Type B pancreatic cell (in vitro differentiated cells): Measurements from ENCODE around the gene RRBP1. TPM values are rescaled to one million over a fixed set of nuclear protein-coding genes. Genes with fewer than 3 reads are reported as not detected.
A peak's percentile ranks its signal among the peaks of the same experiment; 100 is the strongest.

Experiments used
- DNase-seq: peaks from one replicate; pipeline ENCODE4 v3.0.0; 2021; ENCODE audit warnings: mixed read lengths; ENCODE audit not compliant: unreplicated experiment; ENCODE audit errors: extremely low spot score
- H3K27ac Mint-ChIP-seq: 2 replicates; pipeline ENCODE4 v1.8.0; 2021; ENCODE audit warnings: mild to moderate bottlenecking, mixed read lengths
- H3K27me3 Mint-ChIP-seq: 2 replicates; pipeline ENCODE4 v1.8.0; 2021; ENCODE audit warnings: mixed read lengths
- H3K36me3 Mint-ChIP-seq: 2 replicates; pipeline ENCODE4 v1.8.0; 2021; ENCODE audit warnings: mixed read lengths
- H3K4me1 Mint-ChIP-seq: one replicate; pipeline ENCODE4 v1.8.0; 2021; ENCODE audit warnings: mixed read lengths; ENCODE audit not compliant: unreplicated experiment
- H3K4me3 Mint-ChIP-seq: 2 replicates; pipeline ENCODE4 v1.8.0; 2021; ENCODE audit warnings: mild to moderate bottlenecking, mixed read lengths
- H3K9me3 Mint-ChIP-seq: 2 replicates; pipeline ENCODE4 v1.8.0; 2021; ENCODE audit warnings: mixed read lengths
- total RNA-seq: library from RNA; stranded (reverse); gene quantifications from 2 replicates; pipeline ENCODE4 v1.2.1, GENCODE V29; 2021; ENCODE audit warnings: low replicate concordance
- TF ChIP-seq, protein P1 (sequence below): fragments of 200-600 bp; sonication (generic); conservative IDR thresholded peaks from 2 replicates; pipeline ENCODE4 v1.5.0; 2021; ENCODE audit warnings: antibody characterized with exemption, mild to moderate bottlenecking

Gene RRBP1
- total RNA-seq, 1 donor from 2014 or later, result 161 TPM

GRCh38 chr20:17620371-17621228 lies 61.4 kb downstream of the RRBP1 start:
- DNase-seq, result peak; percentile 64
- H3K27me3 Mint-ChIP-seq, result no peaks in the 10 kb centered on the region
- H3K27ac Mint-ChIP-seq, result no peak overlapping the region
- no peaks in the 10 kb centered on the region for H3K9me3 Mint-ChIP-seq
- H3K4me3 Mint-ChIP-seq, result no peak overlapping the region
- peaks cover 3% of the 10 kb centered on the region for H3K36me3 Mint-ChIP-seq
- H3K4me1 Mint-ChIP-seq, result no peaks in the 10 kb centered on the region
- TF ChIP-seq, protein P1, sequence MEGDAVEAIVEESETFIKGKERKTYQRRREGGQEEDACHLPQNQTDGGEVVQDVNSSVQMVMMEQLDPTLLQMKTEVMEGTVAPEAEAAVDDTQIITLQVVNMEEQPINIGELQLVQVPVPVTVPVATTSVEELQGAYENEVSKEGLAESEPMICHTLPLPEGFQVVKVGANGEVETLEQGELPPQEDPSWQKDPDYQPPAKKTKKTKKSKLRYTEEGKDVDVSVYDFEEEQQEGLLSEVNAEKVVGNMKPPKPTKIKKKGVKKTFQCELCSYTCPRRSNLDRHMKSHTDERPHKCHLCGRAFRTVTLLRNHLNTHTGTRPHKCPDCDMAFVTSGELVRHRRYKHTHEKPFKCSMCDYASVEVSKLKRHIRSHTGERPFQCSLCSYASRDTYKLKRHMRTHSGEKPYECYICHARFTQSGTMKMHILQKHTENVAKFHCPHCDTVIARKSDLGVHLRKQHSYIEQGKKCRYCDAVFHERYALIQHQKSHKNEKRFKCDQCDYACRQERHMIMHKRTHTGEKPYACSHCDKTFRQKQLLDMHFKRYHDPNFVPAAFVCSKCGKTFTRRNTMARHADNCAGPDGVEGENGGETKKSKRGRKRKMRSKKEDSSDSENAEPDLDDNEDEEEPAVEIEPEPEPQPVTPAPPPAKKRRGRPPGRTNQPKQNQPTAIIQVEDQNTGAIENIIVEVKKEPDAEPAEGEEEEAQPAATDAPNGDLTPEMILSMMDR, result no peak

GRCh38 chr20:17619351-17620093 lies 62.5 kb downstream of the RRBP1 start:
- Mint-ChIP-seq H3K27me3 (no peaks in the 10 kb centered on the region), H3K4me3 (no peak overlapping the region), H3K9me3 (no peaks in the 10 kb centered on the region), H3K4me1 (no peaks in the 10 kb centered on the region), H3K27ac (peak overlapping the region; percentile 46), H3K36me3 (peaks cover 3% of the 10 kb centered on the region)
- TF ChIP-seq, protein P1, result no peak
- DNase-seq, result peak; percentile 51

DNA sequence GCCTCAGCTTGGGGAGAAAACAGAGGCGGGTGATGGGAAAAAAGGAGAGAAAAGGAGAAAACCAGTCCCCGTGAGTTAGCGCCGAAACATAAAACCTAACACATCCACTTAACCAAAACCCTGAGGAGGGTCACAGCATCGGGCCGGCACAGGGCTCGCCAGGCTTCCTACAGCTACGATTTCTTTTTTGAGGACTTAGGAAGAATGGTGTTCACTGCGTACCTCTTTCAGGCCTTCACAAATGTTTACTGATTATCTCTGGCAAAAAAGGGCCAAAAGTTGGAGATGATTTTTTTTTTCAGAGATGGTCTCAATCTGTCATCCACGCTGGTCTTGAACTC lies 63.4 kb downstream of the RRBP1 start:
- H3K36me3 Mint-ChIP-seq, result peaks cover 3% of the 10 kb centered on the region
- no peak overlapping the region for H3K27ac Mint-ChIP-seq
- no peaks in the 10 kb centered on the region for H3K4me1 Mint-ChIP-seq
- H3K27me3 Mint-ChIP-seq, result no peaks in the 10 kb centered on the region
- DNase-seq, result no peak
- no peak overlapping the region for H3K4me3 Mint-ChIP-seq
- TF ChIP-seq, protein P1, result no peak
- H3K9me3 Mint-ChIP-seq, result no peaks in the 10 kb centered on the region

- Mint-ChIP-seq H3K27me3 (no peaks in the 10 kb centered on the region), H3K9me3 (no peaks in the 10 kb centered on the region), H3K4me1 (no peaks in the 10 kb centered on the region), H3K36me3 (peaks cover 3% of the 10 kb centered on the region), H3K4me3 (no peak overlapping the region), H3K27ac (no peak overlapping the region)
- TF ChIP-seq, protein P1, result peak; percentile 4
- DNase-seq, result peak; percentile 62
Measured at GRCh38 chr20:17617868-17618672, 64.0 kb downstream of the RRBP1 start.

DNA sequence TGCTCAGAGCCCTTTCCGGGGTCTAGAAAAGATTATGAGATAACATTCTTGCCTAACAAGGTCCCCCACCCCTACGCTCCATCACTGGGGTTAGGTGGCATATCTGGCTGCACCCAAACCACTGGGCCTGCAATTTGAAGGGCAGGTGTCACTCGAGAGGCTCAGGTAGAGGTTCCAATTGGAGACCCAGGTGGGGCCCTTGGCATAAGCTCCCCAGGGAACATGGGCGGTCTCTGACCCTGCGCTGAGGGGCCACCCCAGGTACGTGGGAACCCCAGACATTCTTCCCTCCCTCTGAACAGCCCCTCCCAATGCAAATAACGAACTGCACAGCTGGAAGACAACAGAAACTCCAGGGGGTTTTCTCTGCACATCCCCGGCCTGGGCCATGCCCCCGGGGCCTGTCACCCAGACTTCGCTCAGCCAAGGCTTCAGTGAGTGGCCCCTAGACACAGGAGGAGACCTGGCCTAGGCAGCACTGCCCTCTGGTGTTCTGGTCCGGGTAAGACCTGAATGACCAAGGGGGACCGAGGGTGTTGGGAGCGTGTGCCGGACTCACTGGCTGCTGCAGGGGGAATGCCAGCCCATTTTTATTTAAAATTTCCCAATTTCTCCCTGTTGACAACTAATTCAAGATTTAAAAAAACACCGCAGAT lies 64.7 kb downstream of the RRBP1 start:
- Mint-ChIP-seq H3K9me3 (no peaks in the 10 kb centered on the region), H3K4me3 (no peak overlapping the region), H3K27me3 (no peaks in the 10 kb centered on the region), H3K27ac (no peak overlapping the region), H3K36me3 (peaks cover 5% of the 10 kb centered on the region), H3K4me1 (peaks cover 7% of the 10 kb centered on the region)
- TF ChIP-seq, protein P1, result peak; percentile 83
- peak; percentile 73 for DNase-seq
